WTC11 (cell line): Measurements from ENCODE around the gene BLM. TPM values are rescaled to one million over a fixed set of nuclear protein-coding genes. Genes with fewer than 3 reads are reported as not detected.

Source experiments
- ATAC-seq: fragments of 200-7000 bp; cut with Tn5 transposase; 2 replicates; pipeline ENCODE4 v1.10.0; 2021; ENCODE audit warnings: mild to moderate bottlenecking, moderate library complexity
- CTCF ChIA-PET: fragments of 300-600 bp; sonication (Branson Sonifier 250); formaldehyde crosslinking; loops from one replicate; lab custom pipeline; 2021; ENCODE audit warnings: antibody characterized with exemption; lab: Charles Lee
- POLR2A ChIA-PET: fragments of 350-600 bp; sonication (Branson Sonifier 250); formaldehyde crosslinking; loops from one replicate; lab custom pipeline; 2021; ENCODE audit warnings: antibody characterized with exemption; lab: Charles Lee
- DNase-seq: peaks from one replicate; pipeline ENCODE4 v3.0.0; 2021; ENCODE audit warnings: low spot score
- H3K27ac Mint-ChIP-seq: 2 replicates; pipeline ENCODE4 v1.8.0; 2021; ENCODE audit warnings: mixed read lengths
- H3K27me3 Mint-ChIP-seq: 2 replicates; pipeline ENCODE4 v1.8.0; 2021; ENCODE audit warnings: low read depth, mild to moderate bottlenecking, moderate library complexity, mixed read lengths
- H3K36me3 Mint-ChIP-seq: 2 replicates; pipeline ENCODE4 v1.8.0; 2021; ENCODE audit warnings: mixed read lengths
- H3K4me1 Mint-ChIP-seq: 2 replicates; pipeline ENCODE4 v1.8.0; 2022; ENCODE audit warnings: mixed read lengths
- H3K4me3 Mint-ChIP-seq: 2 replicates; pipeline ENCODE4 v1.8.0; 2021; ENCODE audit warnings: mild to moderate bottlenecking, moderate library complexity, mixed read lengths
- H3K9me3 Mint-ChIP-seq: 2 replicates; pipeline ENCODE4 v1.8.0; 2021; ENCODE audit warnings: mixed read lengths
- ATF3 ChIP-seq: sonication (generic); formaldehyde crosslinking; conservative IDR thresholded peaks from 2 replicates; pipeline ENCODE4 v1.8.1; 2022; ENCODE audit warnings: mild to moderate bottlenecking, missing genetic modification reagents
- E2F5 ChIP-seq: sonication (generic); formaldehyde crosslinking; IDR thresholded peaks from 2 replicates; pipeline ENCODE4 v1.8.1; 2022; ENCODE audit warnings: mild to moderate bottlenecking, moderate library complexity, missing genetic modification reagents
- ELF4 ChIP-seq: sonication (generic); formaldehyde crosslinking; IDR thresholded peaks from 2 replicates; pipeline ENCODE4 v1.8.1; 2022; ENCODE audit warnings: low read depth, mild to moderate bottlenecking, moderate library complexity, missing genetic modification reagents
- ERG ChIP-seq: fragments of 250-450 bp; sonication (Bioruptor Pico); IDR thresholded peaks from 2 replicates; pipeline ENCODE4 v1.8.0; 2021; ENCODE audit warnings: mild to moderate bottlenecking
- NFATC4 ChIP-seq: fragments of 250-450 bp; sonication (Bioruptor Pico); IDR thresholded peaks from 2 replicates; pipeline ENCODE4 v1.9.0; 2021; ENCODE audit warnings: mild to moderate bottlenecking
- SMAD4 ChIP-seq: sonication (generic); formaldehyde crosslinking; IDR thresholded peaks from 2 replicates; pipeline ENCODE4 v1.8.0; 2022; ENCODE audit warnings: mild to moderate bottlenecking, missing genetic modification reagents
- STAT6 ChIP-seq: sonication (generic); formaldehyde crosslinking; conservative IDR thresholded peaks from 2 replicates; pipeline ENCODE4 v1.8.1; 2023; ENCODE audit warnings: mild to moderate bottlenecking, low read depth, missing genetic modification reagents, moderate library complexity
- TCF7 ChIP-seq: sonication (generic); formaldehyde crosslinking; IDR thresholded peaks from 2 replicates; pipeline ENCODE4 v1.8.0; 2022; ENCODE audit warnings: mild to moderate bottlenecking, low read depth, missing genetic modification reagents, moderate library complexity
- TEAD4 ChIP-seq: sonication (generic); formaldehyde crosslinking; IDR thresholded peaks from 2 replicates; pipeline ENCODE4 v1.8.0; 2022; ENCODE audit warnings: mild to moderate bottlenecking, missing genetic modification reagents
- ZNF281 ChIP-seq: sonication (generic); formaldehyde crosslinking; IDR thresholded peaks from 2 replicates; pipeline ENCODE4 v1.8.0; 2023; ENCODE audit warnings: mild to moderate bottlenecking, missing genetic modification reagents
- ZNF317 ChIP-seq: sonication (generic); formaldehyde crosslinking; IDR thresholded peaks from 2 replicates; pipeline ENCODE4 v1.8.1; 2023; ENCODE audit warnings: low read depth, mild to moderate bottlenecking, moderate library complexity, missing genetic modification reagents, borderline replicate concordance
- ZNF396 ChIP-seq: fragments of 250-450 bp; sonication (Bioruptor Pico); IDR thresholded peaks from 2 replicates; pipeline ENCODE4 v1.8.0; 2021; ENCODE audit warnings: mild to moderate bottlenecking, moderate library complexity, borderline replicate concordance
- ZNF512 ChIP-seq: sonication (generic); formaldehyde crosslinking; IDR thresholded peaks from 2 replicates; pipeline ENCODE4 v1.8.1; 2022; ENCODE audit warnings: missing genetic modification reagents, borderline replicate concordance
- ZNF532 ChIP-seq: fragments of 250-450 bp; sonication (Bioruptor Pico); IDR thresholded peaks from 2 replicates; pipeline ENCODE4 v1.9.0; 2021; ENCODE audit warnings: mild to moderate bottlenecking, borderline replicate concordance
- ZNF671 ChIP-seq: fragments of 250-450 bp; sonication (Bioruptor Pico); IDR thresholded peaks from 2 replicates; pipeline ENCODE4 v1.8.0; 2021; ENCODE audit warnings: mild to moderate bottlenecking
- ZSCAN18 ChIP-seq: fragments of 250-450 bp; sonication (Bioruptor Pico); IDR thresholded peaks from 2 replicates; pipeline ENCODE4 v2.1.2; 2022; ENCODE audit warnings: mild to moderate bottlenecking, moderate library complexity
- total RNA-seq: library from RNA; stranded (reverse); gene quantifications from 3 replicates; pipeline ENCODE4 v1.2.3, GENCODE V29; 2021

Gene BLM
- total RNA-seq, 1 experiment from 2014 or later = 40.5 TPM

- TF ChIP-seq ZNF281 (CRISPR knock-in tag) = no peak
Measured at GRCh38 chr15:90694987-90695386, 22.2 kb upstream of the BLM start (continued).

- Mint-ChIP-seq H3K36me3 (no peaks in the 10 kb centered on the region), H3K27ac (no peak overlapping the region), H3K4me1 (peaks cover 5% of the 10 kb centered on the region; the same call in 1 of the 2 replicates), H3K4me3 (no peak overlapping the region), H3K9me3 (no peaks in the 10 kb centered on the region), H3K27me3 (no peaks in the 10 kb centered on the region)
- no peak for DNase-seq
- ChIA-PET CTCF (interaction anchor here (0.8 kb wide), 1 partner anchor 404 kb away, joined by 3 read pairs; no protein-coding TSS in a partner anchor), POLR2A (interaction anchor here (0.7 kb wide), 1 partner anchor 172 kb away, joined by 4 read pairs; no protein-coding TSS in a partner anchor)
- TF ChIP-seq ZNF671 (CRISPR knock-in tag) = no peak
- TF ChIP-seq, all 79 proteins: peak for 0
- no peak for ATAC-seq
Measured at GRCh38 chr15:90697175-90697574, 20.0 kb upstream of the BLM start.

- POLR2A ChIA-PET = interaction anchor here (0.6 kb wide), 1 partner anchor 16 kb away, joined by 3 read pairs; no protein-coding TSS in a partner anchor
- CTCF ChIA-PET = interaction anchor here (0.7 to 0.9 kb wide), 2 partner anchors 21 to 397 kb away, joined by 3 to 5 read pairs; no protein-coding TSS in a partner anchor
- DNase-seq = no peak
- TF ChIP-seq TCF7 (CRISPR knock-in tag) = no peak
- no peak for TF ChIP-seq ATF3 (CRISPR knock-in tag)
- no peak for TF ChIP-seq ZSCAN18 (CRISPR knock-in tag)
- no peak for TF ChIP-seq ZNF671 (CRISPR knock-in tag)
- no peak for TF ChIP-seq TEAD4 (CRISPR knock-in tag)
- TF ChIP-seq NFATC4 (CRISPR knock-in tag) = no peak
- no peak for TF ChIP-seq STAT6 (CRISPR knock-in tag)
- no peak for TF ChIP-seq ZNF532 (CRISPR knock-in tag)
- no peak for TF ChIP-seq ZNF317
- no peak for TF ChIP-seq ERG (CRISPR knock-in tag)
- no peak for TF ChIP-seq SMAD4 (CRISPR knock-in tag)
- no peak for TF ChIP-seq E2F5 (CRISPR knock-in tag)
- TF ChIP-seq ELF4 (CRISPR knock-in tag) = no peak
- TF ChIP-seq ZNF512 (CRISPR knock-in tag) = no peak
- no peak for TF ChIP-seq ZNF396 (CRISPR knock-in tag)
- H3K4me3 Mint-ChIP-seq = no peak overlapping the region
- peaks cover 5% of the 10 kb centered on the region; the same call in 1 of the 2 replicates for H3K4me1 Mint-ChIP-seq
- peak overlapping the region; percentile 6; the same call in 1 of the 2 replicates for H3K27ac Mint-ChIP-seq
- no peaks in the 10 kb centered on the region for H3K36me3 Mint-ChIP-seq
- no peaks in the 10 kb centered on the region for H3K9me3 Mint-ChIP-seq
- ATAC-seq = no peak
- H3K27me3 Mint-ChIP-seq = no peaks in the 10 kb centered on the region
Measured at GRCh38 chr15:90698629-90699028, 18.5 kb upstream of the BLM start.
